H4 (cell line): Measurements from ENCODE around the gene DELE1. TPM values are rescaled to one million over a fixed set of nuclear protein-coding genes. Genes with fewer than 3 reads are reported as not detected.

Experiments
- DNase-seq: peaks from one replicate; pipeline ENCODE4 v3.0.0-alpha.2; 2015; ENCODE audit warnings: low spot score
- total RNA-seq: library from RNA; depleted of rRNA; stranded (reverse); fragments of >200 nt; shearing (Covaris generic); gene quantifications from 2 replicates; pipeline ENCODE4 v1.2.3, GENCODE V29; 2014

The DELE1 gene
- total RNA-seq, 1 experiment from 2014 or later, result 37.3 TPM

- DNase-seq, result no peak
Measured at GRCh38 chr5:141926434-141926833, 2.8 kb downstream of the DELE1 start.

GRCh38 chr5:141928051-141928450 lies 4.4 kb downstream of the DELE1 start:
- DNase-seq, result no peak

DNA sequence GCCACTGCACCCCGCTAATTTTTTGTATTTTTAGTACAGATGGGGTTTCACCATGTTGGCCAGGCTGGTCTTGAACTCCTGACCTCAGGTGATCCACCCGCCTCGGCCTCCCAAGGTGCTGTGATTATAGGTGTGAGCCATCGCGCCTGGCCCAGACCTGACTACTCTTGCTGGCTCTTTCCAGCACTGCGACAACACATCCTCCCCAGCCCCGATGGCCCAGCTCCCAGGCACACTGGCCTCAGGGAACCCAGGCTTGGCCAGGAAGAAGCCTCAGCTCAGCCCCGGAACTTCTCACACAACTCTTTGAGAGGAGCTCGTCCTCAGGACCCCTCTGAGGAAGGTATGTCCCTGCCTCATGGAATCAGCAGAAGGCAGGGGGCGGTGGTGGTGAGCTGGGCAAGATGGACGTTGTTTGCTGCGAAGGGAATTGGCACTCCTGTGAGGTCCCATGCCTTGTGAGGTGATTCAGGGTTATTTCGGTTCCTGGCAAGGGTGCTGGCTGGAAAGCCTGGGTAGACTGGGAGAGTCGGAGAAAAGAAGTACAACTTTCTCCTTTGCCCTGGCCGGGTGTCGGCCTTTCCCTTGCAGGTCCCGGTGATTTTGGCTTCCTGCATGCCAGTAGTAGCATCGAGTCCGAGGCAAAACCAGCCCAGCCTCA lies 5.9 kb downstream of the DELE1 start:
- no peak for DNase-seq

- no peak for DNase-seq
Measured at GRCh38 chr5:141931694-141932093, 8.0 kb downstream of the DELE1 start.

DNA sequence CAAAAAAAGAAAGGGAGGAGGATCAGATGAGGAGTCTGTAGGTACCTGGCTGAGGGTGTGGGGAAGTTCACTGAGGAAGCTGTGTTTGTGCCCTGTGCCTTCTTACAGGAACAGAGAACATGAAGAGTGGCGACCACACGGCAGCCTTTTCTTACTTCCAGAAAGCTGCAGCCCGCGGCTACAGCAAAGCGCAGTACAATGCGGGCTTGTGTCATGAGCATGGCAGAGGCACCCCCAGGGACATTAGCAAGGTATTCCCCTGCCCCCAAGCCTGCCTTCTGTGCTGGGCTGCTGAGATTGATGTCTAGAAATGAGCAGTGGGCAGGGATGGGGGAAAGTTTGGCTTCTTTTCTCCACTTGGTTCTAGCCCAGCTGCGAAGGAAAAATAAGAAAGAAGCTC lies 9.5 kb downstream of the DELE1 start:
- DNase-seq, result no peak

DNA sequence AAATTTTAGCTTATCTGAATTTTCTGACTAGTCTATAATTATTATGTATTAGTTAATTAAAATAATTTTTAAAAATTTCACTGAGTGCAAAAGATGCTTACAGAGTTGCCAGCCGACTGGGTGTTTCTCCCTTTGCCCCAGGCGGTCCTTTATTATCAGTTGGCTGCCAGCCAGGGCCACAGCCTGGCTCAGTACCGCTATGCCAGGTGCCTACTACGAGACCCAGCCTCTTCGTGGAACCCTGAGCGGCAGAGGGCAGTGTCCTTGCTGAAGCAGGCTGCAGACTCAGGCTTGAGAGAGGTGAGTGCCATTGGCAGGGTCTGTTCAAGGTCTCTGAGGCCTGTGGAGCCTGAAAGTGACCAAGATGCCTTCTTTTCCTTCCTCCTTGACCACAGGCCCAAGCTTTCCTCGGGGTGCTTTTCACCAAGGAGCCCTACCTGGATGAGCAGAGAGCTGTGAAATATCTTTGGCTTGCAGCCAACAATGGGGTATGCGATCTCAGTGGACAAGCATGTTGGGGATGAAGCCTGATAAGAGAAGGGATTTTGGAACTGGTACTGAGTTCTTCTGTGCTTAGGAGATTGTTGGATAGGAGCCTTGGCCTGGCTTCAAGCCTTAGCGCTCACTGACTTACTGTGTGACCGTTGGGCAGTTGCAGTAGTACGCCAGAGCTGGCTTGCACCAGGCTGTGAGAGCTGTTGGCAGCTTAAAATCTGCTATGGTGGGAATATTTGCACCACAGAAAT lies 10.6 kb downstream of the DELE1 start:
- DNase-seq, result no peak

- DNase-seq, result no peak
Measured at GRCh38 chr5:141935538-141935937, 11.9 kb downstream of the DELE1 start.

GRCh38 chr5:141940695-141941271 lies 17.1 kb downstream of the DELE1 start:
- peak; percentile 70 for DNase-seq

- peak; percentile 25 for DNase-seq
Measured at GRCh38 chr5:141941307-141941706, 17.6 kb downstream of the DELE1 start.

DNA sequence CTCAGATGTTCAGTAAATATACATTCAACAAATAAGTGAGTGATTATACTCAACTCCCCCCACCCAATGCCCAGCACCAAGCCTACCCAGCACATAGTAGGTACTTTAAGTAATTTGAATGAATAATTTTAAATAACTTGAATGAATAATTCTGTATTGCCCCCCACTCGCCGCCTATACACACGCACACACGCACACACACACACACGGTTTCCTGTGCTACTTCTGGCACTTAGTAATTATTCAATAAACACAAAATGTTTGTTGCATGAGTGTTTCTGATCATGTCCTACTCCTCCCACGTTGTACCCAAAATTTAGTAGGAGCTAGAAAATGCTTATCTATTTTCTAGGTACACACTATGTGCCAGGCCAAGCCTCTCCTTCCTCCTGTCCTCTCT lies 18.1 kb downstream of the DELE1 start:
- no peak for DNase-seq

- no peak for DNase-seq
Measured at GRCh38 chr5:141942185-141942857, 18.6 kb downstream of the DELE1 start.

DNA sequence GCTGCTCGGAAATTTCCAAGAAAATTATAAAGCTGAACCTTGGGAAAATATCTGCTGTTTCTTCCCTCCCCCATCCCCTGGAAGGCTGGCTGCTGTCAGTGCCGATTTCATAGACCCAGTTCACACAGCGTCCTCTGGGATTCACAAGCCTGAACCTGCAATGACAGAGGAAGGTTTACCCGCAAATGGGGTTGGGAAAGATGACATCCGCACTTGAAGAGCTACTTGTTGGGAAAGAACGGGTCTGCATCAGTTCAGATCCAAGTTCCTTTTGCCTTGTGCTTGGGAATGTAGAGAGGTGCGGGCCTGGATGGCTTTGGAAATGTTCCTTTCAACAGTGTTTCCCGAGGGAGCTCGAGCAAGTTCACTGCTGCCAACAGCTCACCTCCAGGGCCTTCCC lies 20.4 kb downstream of the DELE1 start:
- no peak for DNase-seq

GRCh38 chr5:141945511-141946051 lies 21.9 kb downstream of the DELE1 start:
- no peak for DNase-seq

- no peak for DNase-seq
Measured at GRCh38 chr5:141947316-141947715, 23.6 kb downstream of the DELE1 start.

GRCh38 chr5:141948812-141949211 lies 25.1 kb downstream of the DELE1 start:
- no peak for DNase-seq

- no peak for DNase-seq
Measured at GRCh38 chr5:141949511-141949910, 25.8 kb downstream of the DELE1 start.

DNA sequence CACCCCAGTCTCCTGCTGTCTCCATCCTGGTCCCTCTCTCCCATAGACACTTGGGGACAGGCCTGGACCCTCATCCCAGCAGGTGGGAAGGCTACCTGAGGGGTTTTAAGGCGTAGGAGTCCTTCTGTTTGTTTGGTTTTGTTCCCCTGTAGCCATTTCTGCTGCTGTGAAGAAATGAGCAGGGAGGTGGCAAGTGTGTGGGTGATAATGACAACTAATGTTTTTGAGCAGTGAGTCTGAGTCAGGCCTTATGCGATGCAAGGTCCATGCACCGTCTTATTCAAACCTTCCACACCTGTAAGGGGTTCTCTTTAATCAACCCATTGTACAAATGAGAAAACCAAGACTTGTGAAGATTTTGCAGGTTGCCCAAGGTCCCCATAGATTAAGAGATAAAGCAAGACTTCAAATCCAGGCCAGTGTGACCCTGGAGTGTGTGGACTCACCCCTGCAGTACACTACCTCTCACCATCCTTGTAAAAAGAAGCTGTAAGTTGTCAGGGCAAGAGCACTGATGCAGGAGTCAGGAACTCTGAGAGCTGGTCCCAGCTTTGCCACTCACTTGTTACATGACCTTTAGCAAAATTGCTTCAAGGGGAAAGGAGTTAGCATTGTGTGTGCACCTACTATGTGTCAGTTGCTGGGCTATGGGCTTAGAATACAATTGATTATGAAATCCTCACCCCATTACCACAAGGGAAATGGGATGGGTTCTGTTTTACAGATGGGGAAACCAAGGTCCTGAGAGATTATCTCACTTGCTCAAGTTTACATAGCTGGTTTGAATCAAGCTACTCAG lies 26.7 kb downstream of the DELE1 start:
- no peak for DNase-seq

- no peak for DNase-seq
Measured at GRCh38 chr5:141951332-141951781, 27.7 kb downstream of the DELE1 start.

DNA sequence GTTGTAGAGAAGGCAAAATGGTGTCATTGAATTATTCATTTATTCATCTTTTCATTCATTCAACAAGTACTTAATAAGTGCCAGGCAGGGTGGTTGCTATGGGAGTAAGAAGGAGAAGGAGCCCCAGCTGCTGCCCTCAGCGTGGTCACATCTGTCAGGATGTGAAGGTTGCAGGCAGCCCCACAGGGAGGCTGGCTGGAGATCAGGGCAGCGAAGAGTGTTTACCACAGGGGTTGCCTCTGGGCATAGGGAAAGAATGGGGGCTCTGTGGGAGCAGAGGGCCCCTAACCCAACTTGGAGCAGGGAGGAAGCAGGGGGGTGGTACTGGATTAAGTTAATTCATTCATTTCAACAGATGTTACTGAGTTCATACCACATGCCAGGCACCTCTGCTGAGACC lies 28.3 kb downstream of the DELE1 start:
- no peak for DNase-seq

DNA sequence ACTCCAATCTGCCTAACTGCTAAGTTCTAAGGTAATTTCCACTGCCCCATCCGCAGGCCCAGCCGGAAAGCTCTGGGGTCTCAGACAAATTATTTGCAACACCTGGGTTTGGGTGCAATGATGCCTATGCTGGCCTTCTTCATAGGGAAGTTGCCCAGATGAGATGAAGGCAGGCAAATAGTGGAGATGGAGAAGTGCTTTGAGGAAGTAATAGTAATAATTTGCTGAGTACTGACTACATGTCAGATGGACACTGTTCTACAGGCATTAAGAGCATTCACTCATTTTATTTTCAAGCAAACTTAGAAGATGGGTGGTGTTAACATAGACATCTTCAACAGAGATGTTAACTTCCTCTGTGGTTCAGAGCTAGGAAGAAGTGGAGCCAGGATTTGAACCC lies 30.5 kb downstream of the DELE1 start:
- DNase-seq, result no peak

GRCh38 chr5:141957367-141957996 lies 33.8 kb downstream of the DELE1 start:
- no peak for DNase-seq
